Skin of body (tissue), 2 donors: ENCODE results near the gene SYT7. TPM values are rescaled to one million over a fixed set of nuclear protein-coding genes. Genes with fewer than 3 reads are reported as not detected.
A peak's percentile ranks its signal among the peaks of the same experiment; 100 is the strongest.

Source experiments
- DNase-seq: peaks from one replicate; lab custom pipeline; 2025; lab: John Stamatoyannopoulos, UW
- total RNA-seq: library from RNA; depleted of rRNA; stranded (reverse); fragments of >200 nt; gene quantifications from one replicate; pipeline ENCODE4 v1.2.3, GENCODE V29; 2014

SYT7 gene
- total RNA-seq, 1 donor from 2014 or later: 1.7 TPM

GRCh38 chr11:61499816-61500491 is 80.9 kb downstream of the SYT7 start:
- DNase-seq: no peak

GRCh38 chr11:61498767-61499341 is 82.0 kb downstream of the SYT7 start:
- DNase-seq: no peak

- no peak for DNase-seq
Observed at GRCh38 chr11:61497876-61498275, 83.0 kb downstream of the SYT7 start.

GRCh38 chr11:61497473-61497872 is 83.4 kb downstream of the SYT7 start:
- DNase-seq: no peak

GRCh38 chr11:61496602-61497400 is 84.1 kb downstream of the SYT7 start:
- DNase-seq: no peak

- no peak for DNase-seq
Observed at GRCh38 chr11:61495801-61496601, 84.9 kb downstream of the SYT7 start.

GRCh38 chr11:61494381-61494961 is 86.4 kb downstream of the SYT7 start:
- DNase-seq: no peak

- no peak for DNase-seq
Observed at GRCh38 chr11:61491736-61492395, 89.0 kb downstream of the SYT7 start.

GRCh38 chr11:61489833-61490721 is 90.8 kb downstream of the SYT7 start:
- DNase-seq: no peak

GRCh38 chr11:61488651-61489291 is 92.1 kb downstream of the SYT7 start:
- DNase-seq: no peak

- DNase-seq: no peak
Observed at GRCh38 chr11:61487342-61488025, 93.4 kb downstream of the SYT7 start.

- DNase-seq: no peak
Observed at GRCh38 chr11:61486779-61487178, 94.1 kb downstream of the SYT7 start.

GRCh38 chr11:61486011-61486620 is 94.8 kb downstream of the SYT7 start:
- DNase-seq: no peak

- no peak for DNase-seq
Observed at GRCh38 chr11:61485080-61485479, 95.8 kb downstream of the SYT7 start.

GRCh38 chr11:61484541-61484940 is 96.3 kb downstream of the SYT7 start:
- DNase-seq: no peak

- no peak for DNase-seq
Observed at GRCh38 chr11:61482513-61482912, 98.4 kb downstream of the SYT7 start.

- no peak for DNase-seq
Observed at GRCh38 chr11:61481806-61482205, 99.1 kb downstream of the SYT7 start.

GRCh38 chr11:61480994-61481335 is 99.9 kb downstream of the SYT7 start:
- DNase-seq: peak; percentile 11
